ENCODE results near the gene SLC22A4. TPM values are rescaled to one million over a fixed set of nuclear protein-coding genes. Genes with fewer than 3 reads are reported as not detected.

The SLC22A4 gene
- total and polyA plus RNA-seq, 9 donors = 0.72 to 7.7 (median 2.3) TPM

DNA sequence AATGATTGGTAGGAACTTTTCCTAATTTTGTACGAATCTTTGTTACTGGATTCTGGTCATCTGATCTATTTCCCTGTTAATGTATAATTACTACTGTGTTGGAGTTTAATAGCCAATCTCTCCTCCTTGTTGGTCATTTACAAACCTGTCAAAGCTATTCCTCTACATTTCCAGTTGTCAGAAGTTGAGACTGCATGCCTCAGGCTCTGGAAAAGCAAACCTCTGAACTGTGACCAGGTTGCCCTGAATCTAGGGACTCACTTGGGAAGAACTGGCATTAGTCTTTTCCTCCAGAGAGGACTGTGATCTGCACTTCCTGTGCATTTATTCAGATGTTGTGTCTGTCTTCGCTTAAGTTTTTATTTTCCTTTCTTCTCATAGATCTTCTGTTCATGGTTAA, 20.6 kb upstream of the SLC22A4 start:
- H3K4me1 ChIP-seq (ENCODE audit: insufficient read depth) = no peaks in the 10 kb centered on the region
- no peak for DNase-seq
- intact Hi-C loops (cut with DNase I) = no loop called here
- 83 to 93% (median 87%) methylated on average over 2 of the region's 2 CpGs for WGBS, 3 donors
- H3K27me3 ChIP-seq = no peaks in the 10 kb centered on the region
- no peak overlapping the region for H3K4me3 ChIP-seq
- H3K27ac ChIP-seq = no peak overlapping the region
- TF ChIP-seq, protein P1, sequence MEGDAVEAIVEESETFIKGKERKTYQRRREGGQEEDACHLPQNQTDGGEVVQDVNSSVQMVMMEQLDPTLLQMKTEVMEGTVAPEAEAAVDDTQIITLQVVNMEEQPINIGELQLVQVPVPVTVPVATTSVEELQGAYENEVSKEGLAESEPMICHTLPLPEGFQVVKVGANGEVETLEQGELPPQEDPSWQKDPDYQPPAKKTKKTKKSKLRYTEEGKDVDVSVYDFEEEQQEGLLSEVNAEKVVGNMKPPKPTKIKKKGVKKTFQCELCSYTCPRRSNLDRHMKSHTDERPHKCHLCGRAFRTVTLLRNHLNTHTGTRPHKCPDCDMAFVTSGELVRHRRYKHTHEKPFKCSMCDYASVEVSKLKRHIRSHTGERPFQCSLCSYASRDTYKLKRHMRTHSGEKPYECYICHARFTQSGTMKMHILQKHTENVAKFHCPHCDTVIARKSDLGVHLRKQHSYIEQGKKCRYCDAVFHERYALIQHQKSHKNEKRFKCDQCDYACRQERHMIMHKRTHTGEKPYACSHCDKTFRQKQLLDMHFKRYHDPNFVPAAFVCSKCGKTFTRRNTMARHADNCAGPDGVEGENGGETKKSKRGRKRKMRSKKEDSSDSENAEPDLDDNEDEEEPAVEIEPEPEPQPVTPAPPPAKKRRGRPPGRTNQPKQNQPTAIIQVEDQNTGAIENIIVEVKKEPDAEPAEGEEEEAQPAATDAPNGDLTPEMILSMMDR (IDR thresholded peaks at IDR 0.05) = no peak
- TF ChIP-seq POLR2A (IDR thresholded peaks at IDR 0.05) (no peak), EP300 (IDR thresholded peaks at IDR 0.05) (no peak)
- H3K36me3 ChIP-seq = no peaks in the 10 kb centered on the region
- no peaks in the 10 kb centered on the region for H3K9me3 ChIP-seq

GRCh38 chr5:132274050-132274792, 20.0 kb upstream of the SLC22A4 start:
- Histone ChIP-seq H3K27me3 (no peaks in the 10 kb centered on the region), H3K4me3 (no peak overlapping the region), H3K36me3 (no peaks in the 10 kb centered on the region), H3K27ac (no peak overlapping the region), H3K9me3 (no peaks in the 10 kb centered on the region), H3K4me1 (ENCODE audit: insufficient read depth) (no peaks in the 10 kb centered on the region)
- WGBS, 3 donors = 81 to 86% (median 85%) methylated on average over 11 to 14 of the region's 14 CpGs
- intact Hi-C loops (cut with DNase I) = no loop called here
- TF ChIP-seq, protein P1 (IDR thresholded peaks at IDR 0.05) = no peak
- no peak for TF ChIP-seq POLR2A (IDR thresholded peaks at IDR 0.05)
- no peak for TF ChIP-seq EP300 (IDR thresholded peaks at IDR 0.05)
- DNase-seq = no peak

- 82 to 89% (median 85%) methylated on average over 5 of the region's 5 CpGs for WGBS, 3 donors
- Histone ChIP-seq H3K27me3 (no peaks in the 10 kb centered on the region), H3K27ac (no peak overlapping the region), H3K9me3 (no peaks in the 10 kb centered on the region), H3K4me3 (no peak overlapping the region), H3K4me1 (ENCODE audit: insufficient read depth) (no peaks in the 10 kb centered on the region), H3K36me3 (no peaks in the 10 kb centered on the region)
- DNase-seq = no peak
- intact Hi-C loops (cut with DNase I) = no loop called here
- TF ChIP-seq, protein P1 (IDR thresholded peaks at IDR 0.05) = no peak
- TF ChIP-seq POLR2A (IDR thresholded peaks at IDR 0.05) = no peak
- TF ChIP-seq EP300 (IDR thresholded peaks at IDR 0.05) = no peak
These were observed 18.6 kb upstream of the SLC22A4 start for GRCh38 chr5:132275367-132276220.

- TF ChIP-seq, protein P1 (IDR thresholded peaks at IDR 0.05) = no peak
- TF ChIP-seq EP300 (IDR thresholded peaks at IDR 0.05) = no peak
- TF ChIP-seq POLR2A (IDR thresholded peaks at IDR 0.05) = no peak
- H3K9me3 ChIP-seq = no peaks in the 10 kb centered on the region
- no peak for DNase-seq
- H3K4me3 ChIP-seq = no peak overlapping the region
- H3K27ac ChIP-seq = no peak overlapping the region
- H3K4me1 ChIP-seq (ENCODE audit: insufficient read depth) = no peaks in the 10 kb centered on the region
- 47 to 62% (median 60%) methylated on average over 6 of the region's 6 CpGs for WGBS, 3 donors
- intact Hi-C loops (cut with DNase I) = no loop called here
- no peaks in the 10 kb centered on the region for H3K36me3 ChIP-seq
- H3K27me3 ChIP-seq = no peaks in the 10 kb centered on the region
These were observed 16.9 kb upstream of the SLC22A4 start for GRCh38 chr5:132277256-132277655.

Data from ovary (tissue), 9 donors.